ENCODE data around the gene MUCL3. TPM values are rescaled to one million over a fixed set of nuclear protein-coding genes. Genes with fewer than 3 reads are reported as not detected.

The MUCL3 gene
- total RNA-seq, 1 donor from 2014 or later: not detected

DNA sequence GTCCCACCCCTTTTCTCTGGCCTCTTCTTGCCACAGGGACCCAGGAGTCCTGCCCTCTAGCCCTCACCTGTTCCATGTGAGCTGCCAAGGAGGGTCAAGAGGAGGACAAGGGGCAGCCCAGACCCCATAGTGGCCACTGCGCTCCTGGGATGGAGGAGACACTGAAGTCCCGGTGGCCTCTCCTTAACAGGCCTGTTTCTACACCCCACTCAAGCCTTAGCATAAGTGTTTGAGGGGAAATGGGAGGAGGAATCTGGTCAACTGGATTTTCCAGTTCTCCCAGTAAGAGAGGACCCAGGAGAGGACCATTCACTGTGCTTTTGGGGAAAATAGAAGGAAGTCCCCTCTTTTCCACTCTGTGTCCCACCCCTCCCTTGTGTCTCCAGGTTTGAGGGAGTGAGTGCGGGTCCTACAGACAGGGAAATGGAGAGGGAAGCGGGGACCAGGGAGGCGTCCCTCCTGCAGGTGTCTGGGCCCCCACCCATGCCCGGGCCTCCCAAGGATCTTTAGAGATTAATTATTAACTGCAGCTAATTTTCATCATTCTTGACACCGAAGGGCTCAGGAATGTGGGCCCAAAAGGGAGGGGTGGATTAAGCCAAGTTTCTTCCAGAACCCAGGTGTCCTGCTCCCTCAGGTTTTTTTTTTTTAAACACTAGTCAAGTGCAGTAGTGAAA lies 8.7 kb upstream of the MUCL3 start, which contains the start of gene SFTA2:
Gene SFTA2 (minus strand): TSS at position 202 of the 677 bp plus-strand sequence. CDS start 74 bp downstream, at position 128.
- no peak for DNase-seq (ENCODE audit: extremely low spot score, unreplicated experiment)
- TF ChIP-seq, protein P1, sequence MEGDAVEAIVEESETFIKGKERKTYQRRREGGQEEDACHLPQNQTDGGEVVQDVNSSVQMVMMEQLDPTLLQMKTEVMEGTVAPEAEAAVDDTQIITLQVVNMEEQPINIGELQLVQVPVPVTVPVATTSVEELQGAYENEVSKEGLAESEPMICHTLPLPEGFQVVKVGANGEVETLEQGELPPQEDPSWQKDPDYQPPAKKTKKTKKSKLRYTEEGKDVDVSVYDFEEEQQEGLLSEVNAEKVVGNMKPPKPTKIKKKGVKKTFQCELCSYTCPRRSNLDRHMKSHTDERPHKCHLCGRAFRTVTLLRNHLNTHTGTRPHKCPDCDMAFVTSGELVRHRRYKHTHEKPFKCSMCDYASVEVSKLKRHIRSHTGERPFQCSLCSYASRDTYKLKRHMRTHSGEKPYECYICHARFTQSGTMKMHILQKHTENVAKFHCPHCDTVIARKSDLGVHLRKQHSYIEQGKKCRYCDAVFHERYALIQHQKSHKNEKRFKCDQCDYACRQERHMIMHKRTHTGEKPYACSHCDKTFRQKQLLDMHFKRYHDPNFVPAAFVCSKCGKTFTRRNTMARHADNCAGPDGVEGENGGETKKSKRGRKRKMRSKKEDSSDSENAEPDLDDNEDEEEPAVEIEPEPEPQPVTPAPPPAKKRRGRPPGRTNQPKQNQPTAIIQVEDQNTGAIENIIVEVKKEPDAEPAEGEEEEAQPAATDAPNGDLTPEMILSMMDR (IDR thresholded peaks at IDR 0.05): no peak
- Mint-ChIP-seq H3K4me3 (ENCODE audit: unreplicated experiment) (no peak within 1 kb of the TSS), H3K9me3 (ENCODE audit: unreplicated experiment) (peaks cover 9% of the 10 kb centered on the region), H3K27me3 (ENCODE audit: unreplicated experiment) (peaks cover 2% of the 10 kb centered on the region), H3K4me1 (ENCODE audit: unreplicated experiment) (no peaks in the 10 kb centered on the region), H3K36me3 (ENCODE audit: unreplicated experiment) (peaks cover 19% of the 10 kb centered on the region), H3K27ac (ENCODE audit: unreplicated experiment) (no peak within 1 kb of the TSS)

DNA sequence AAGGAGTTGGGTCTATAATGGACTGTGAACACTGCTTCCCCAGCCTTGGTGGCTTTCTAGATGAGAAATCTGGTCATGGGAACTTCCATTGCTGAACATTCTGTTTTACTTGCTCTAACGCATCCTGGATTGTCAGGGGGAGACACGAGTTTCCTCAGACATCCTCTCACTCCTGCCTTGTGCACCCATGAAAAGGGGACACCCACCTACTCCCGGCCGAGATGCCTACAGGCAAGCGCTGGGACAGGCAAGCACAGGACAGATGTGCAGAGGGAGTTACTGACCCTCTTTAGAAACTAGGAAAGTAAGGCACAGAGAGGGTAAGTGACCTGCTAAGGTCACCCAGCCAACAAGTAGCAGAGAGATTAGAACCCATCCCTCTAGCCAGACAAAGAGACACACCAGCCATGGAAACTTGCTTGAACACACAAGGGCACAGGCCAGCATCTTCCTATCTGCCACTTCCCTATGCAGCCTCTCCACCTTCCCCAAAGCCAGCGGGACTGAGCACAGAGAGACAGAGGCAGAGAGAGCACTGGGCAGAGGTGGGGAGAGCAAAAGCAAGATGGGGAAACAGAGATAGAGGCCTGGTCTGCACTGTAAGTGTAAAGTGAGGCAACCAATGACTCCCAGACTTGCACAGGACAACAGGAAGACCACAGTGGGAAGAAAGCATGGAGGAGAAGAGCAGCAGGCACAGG lies 8.0 kb upstream of the MUCL3 start:
- H3K36me3 Mint-ChIP-seq (ENCODE audit: unreplicated experiment): peaks cover 15% of the 10 kb centered on the region
- TF ChIP-seq, protein P1 (IDR thresholded peaks at IDR 0.05): no peak
- peaks cover 8% of the 10 kb centered on the region for H3K9me3 Mint-ChIP-seq (ENCODE audit: unreplicated experiment)
- no peaks in the 10 kb centered on the region for H3K4me1 Mint-ChIP-seq (ENCODE audit: unreplicated experiment)
- DNase-seq (ENCODE audit: extremely low spot score, unreplicated experiment): no peak
- H3K4me3 Mint-ChIP-seq (ENCODE audit: unreplicated experiment): no peak overlapping the region
- H3K27ac Mint-ChIP-seq (ENCODE audit: unreplicated experiment): no peak overlapping the region
- H3K27me3 Mint-ChIP-seq (ENCODE audit: unreplicated experiment): peaks cover 2% of the 10 kb centered on the region

DNA sequence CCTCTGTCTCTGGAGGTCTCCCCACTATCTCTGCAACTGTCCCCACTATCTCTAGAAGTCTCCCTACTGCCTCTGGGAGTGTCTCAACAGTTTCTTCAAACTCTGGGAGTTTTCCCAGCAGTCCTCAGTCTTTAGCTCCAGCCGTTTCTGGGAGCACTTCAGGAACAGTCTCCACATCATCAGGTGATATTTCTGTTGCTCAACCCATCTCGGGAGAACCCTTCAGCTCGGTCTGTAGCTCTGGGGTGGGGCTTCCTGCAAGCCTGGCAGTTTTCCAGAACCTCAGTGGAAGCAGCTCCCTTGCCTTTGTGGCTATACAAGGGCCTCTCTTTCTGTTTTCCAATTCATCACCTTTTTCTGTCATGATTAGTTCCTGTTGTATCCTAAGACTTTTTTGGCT lies 5.8 kb upstream of the MUCL3 start:
- no peak overlapping the region for H3K27ac Mint-ChIP-seq (ENCODE audit: unreplicated experiment)
- H3K4me1 Mint-ChIP-seq (ENCODE audit: unreplicated experiment): no peaks in the 10 kb centered on the region
- peaks cover 2% of the 10 kb centered on the region for H3K27me3 Mint-ChIP-seq (ENCODE audit: unreplicated experiment)
- no peaks in the 10 kb centered on the region for H3K9me3 Mint-ChIP-seq (ENCODE audit: unreplicated experiment)
- no peak for DNase-seq (ENCODE audit: extremely low spot score, unreplicated experiment)
- H3K36me3 Mint-ChIP-seq (ENCODE audit: unreplicated experiment): no peaks in the 10 kb centered on the region
- TF ChIP-seq, protein P1 (IDR thresholded peaks at IDR 0.05): no peak
- no peak overlapping the region for H3K4me3 Mint-ChIP-seq (ENCODE audit: unreplicated experiment)

DNA sequence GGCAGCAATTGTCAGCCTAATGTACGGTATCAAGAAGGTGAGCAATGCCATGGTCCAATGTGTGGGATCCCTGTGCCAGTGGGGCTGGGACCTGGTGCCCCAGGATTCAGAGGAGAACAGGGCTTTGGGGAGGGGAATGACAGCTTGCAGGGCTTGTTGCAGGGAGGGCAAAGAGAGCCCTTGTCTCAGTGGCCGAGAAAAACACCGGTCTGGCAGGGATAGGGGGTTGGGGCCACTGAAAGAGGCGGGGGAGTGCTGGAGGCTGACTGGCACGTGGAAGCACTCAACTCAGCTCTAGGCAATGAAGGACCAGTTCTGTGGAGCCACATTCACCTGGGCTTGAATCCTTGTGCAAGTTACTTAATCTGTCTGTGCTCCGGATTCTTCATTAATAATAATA lies 3.5 kb upstream of the MUCL3 start:
- no peak overlapping the region for H3K4me3 Mint-ChIP-seq (ENCODE audit: unreplicated experiment)
- H3K27me3 Mint-ChIP-seq (ENCODE audit: unreplicated experiment): peaks cover 2% of the 10 kb centered on the region
- no peak for DNase-seq (ENCODE audit: extremely low spot score, unreplicated experiment)
- H3K36me3 Mint-ChIP-seq (ENCODE audit: unreplicated experiment): no peaks in the 10 kb centered on the region
- TF ChIP-seq, protein P1 (IDR thresholded peaks at IDR 0.05): no peak
- no peaks in the 10 kb centered on the region for H3K9me3 Mint-ChIP-seq (ENCODE audit: unreplicated experiment)
- H3K27ac Mint-ChIP-seq (ENCODE audit: unreplicated experiment): no peak overlapping the region
- H3K4me1 Mint-ChIP-seq (ENCODE audit: unreplicated experiment): peaks cover 4% of the 10 kb centered on the region

DNA sequence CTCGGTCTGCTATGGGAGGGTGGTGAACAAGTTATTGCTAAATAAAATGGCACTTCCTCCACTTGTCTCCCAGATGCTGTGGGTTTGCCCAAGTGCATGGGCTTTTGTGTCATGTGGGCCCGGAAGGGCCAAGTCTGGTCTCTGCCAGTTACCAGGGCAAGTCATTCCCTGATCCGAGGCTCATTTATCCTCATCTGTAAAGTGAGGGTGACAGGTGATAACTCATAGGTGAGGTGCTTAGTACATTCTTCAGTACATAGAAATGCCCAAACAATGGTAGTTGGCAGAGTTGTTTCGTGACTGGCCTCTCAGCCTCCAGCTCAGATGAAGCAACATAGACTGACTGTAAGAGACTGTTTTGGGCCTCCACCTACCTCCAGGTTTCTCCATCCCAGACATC lies 2.0 kb upstream of the MUCL3 start:
- peaks cover 2% of the 10 kb centered on the region for H3K27me3 Mint-ChIP-seq (ENCODE audit: unreplicated experiment)
- no peak for DNase-seq (ENCODE audit: extremely low spot score, unreplicated experiment)
- H3K27ac Mint-ChIP-seq (ENCODE audit: unreplicated experiment): no peak overlapping the region
- H3K4me1 Mint-ChIP-seq (ENCODE audit: unreplicated experiment): peaks cover 11% of the 10 kb centered on the region
- no peak overlapping the region for H3K4me3 Mint-ChIP-seq (ENCODE audit: unreplicated experiment)
- no peaks in the 10 kb centered on the region for H3K9me3 Mint-ChIP-seq (ENCODE audit: unreplicated experiment)
- H3K36me3 Mint-ChIP-seq (ENCODE audit: unreplicated experiment): no peaks in the 10 kb centered on the region
- TF ChIP-seq, protein P1 (IDR thresholded peaks at IDR 0.05): no peak
